Medulla oblongata (tissue), 1 donor: ENCODE data around the gene PRMT2.

ENCODE experiments used
- DNase-seq: peaks from one replicate; pipeline ENCODE4 v3.0.0-alpha.2; 2015; ENCODE audit errors: extremely low spot score

Gene PRMT2

DNA sequence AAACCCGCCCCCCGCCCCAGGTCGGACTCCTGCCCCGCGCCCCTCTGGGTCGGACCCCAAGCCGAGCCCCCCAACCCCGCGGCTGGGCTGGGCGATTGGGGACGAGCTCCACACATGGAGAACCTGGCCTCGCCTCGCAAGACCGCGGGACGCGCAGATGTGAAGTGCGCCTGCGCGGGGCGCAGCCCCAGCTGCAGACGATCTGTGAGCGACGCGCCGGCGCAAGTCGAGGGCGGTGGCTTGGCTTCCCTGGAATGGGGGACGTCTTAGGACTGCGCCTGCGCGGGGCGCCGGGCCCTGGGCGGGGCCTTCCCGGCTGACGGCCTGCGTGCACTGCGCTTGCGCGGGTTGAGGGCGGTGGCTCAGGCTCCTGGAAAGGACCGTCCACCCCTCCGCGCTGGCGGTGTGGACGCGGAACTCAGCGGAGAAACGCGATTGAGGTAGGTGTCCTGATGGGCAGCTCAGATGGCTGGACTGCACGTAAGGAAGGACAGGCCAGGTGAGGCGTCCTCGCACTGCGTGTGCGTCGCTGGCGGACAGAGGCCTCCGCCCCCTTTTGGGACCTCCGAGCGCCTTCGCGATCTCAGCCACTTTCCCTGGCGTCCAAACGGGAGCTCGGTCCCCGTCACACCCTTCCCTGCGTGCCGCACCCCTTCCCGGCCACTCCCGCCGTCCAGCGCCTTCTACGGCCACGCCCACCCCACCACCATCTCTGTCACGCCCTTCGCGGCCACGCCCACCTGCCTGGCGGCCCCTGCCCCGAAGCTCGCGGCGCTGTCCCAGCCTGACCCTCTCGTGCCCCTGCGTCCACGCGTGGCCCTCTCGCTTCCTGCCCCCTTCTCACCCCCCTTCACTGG lies at the start of gene PRMT2:
Gene PRMT2, plus strand, starts transcription at position 351 of the 857 bp plus-strand sequence. CDS start 1,278 bp downstream, outside the sequence.
- peak; percentile 98 for DNase-seq

- no peak for DNase-seq
These were observed 41.2 kb upstream of the PRMT2 start for GRCh38 chr21:46594276-46594675.

DNA sequence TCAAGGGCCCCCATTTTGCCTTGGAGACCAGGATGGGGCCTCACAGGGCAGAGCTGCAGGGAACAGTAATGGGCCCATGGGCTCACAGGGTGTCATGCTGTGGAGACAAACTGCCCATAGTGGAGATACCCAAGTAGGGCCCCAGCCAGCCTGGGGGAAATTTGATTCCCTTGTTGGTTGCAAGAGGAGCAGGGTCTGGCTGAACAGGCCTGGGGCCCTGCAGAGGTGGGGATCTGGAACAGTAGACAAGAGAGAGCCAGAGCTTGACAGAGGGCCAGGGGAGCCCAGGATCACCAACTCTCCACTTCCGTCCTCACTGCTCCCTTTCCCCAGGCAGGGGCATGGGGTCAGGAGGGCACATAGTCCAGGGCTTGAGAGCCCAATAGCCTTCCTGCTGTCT lies 39.3 kb upstream of the PRMT2 start:
- DNase-seq, result peak; percentile 15

DNA sequence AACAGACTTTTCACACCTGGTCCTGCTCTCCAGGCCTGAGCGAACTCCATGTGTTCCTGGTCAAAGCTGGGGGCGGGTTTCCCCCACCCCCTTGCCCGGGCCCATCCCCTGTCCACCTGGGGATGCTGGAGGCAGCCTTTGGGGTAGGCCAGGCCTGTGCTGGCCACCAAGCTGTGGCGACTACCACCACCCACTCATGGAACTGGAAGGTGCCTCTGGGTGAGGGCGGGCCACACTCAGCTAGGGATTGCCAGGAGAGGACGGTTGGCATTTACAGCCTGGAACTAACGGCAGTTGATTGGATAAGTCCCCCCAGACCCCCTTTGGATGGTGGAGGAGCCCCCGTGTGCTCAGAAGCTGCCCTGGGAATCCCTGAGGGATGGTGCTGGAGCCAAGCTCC lies 38.4 kb upstream of the PRMT2 start:
- peak; percentile 27 for DNase-seq

GRCh38 chr21:46597896-46598343 lies 37.6 kb upstream of the PRMT2 start:
- peak; percentile 67 for DNase-seq

- DNase-seq, result peak; percentile 69
These were observed 36.6 kb upstream of the PRMT2 start for GRCh38 chr21:46598581-46599572.

GRCh38 chr21:46600305-46600704 lies 35.2 kb upstream of the PRMT2 start:
- no peak for DNase-seq

- DNase-seq, result no peak
These were observed 34.5 kb upstream of the PRMT2 start for GRCh38 chr21:46600978-46601377.

DNA sequence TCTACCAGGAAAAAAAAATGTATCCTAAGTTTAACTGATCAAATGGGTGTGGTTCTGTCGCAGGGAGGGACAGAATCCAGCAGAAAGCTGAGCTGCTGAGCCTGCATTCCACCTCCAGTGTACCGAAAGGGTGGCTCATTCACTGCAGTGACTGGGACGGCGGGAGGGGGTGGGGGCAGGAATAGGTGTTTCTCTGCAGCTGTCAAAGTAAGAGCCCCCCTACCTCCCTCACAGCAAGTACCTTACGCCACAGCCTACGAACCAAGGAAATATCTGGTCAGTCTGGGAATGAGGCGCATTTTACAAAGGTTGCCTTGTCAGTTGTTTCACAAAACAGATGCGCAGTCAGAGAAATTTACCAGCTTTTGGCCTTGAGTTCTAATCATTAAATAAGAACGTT lies 32.2 kb upstream of the PRMT2 start:
- peak; percentile 60 for DNase-seq

DNA sequence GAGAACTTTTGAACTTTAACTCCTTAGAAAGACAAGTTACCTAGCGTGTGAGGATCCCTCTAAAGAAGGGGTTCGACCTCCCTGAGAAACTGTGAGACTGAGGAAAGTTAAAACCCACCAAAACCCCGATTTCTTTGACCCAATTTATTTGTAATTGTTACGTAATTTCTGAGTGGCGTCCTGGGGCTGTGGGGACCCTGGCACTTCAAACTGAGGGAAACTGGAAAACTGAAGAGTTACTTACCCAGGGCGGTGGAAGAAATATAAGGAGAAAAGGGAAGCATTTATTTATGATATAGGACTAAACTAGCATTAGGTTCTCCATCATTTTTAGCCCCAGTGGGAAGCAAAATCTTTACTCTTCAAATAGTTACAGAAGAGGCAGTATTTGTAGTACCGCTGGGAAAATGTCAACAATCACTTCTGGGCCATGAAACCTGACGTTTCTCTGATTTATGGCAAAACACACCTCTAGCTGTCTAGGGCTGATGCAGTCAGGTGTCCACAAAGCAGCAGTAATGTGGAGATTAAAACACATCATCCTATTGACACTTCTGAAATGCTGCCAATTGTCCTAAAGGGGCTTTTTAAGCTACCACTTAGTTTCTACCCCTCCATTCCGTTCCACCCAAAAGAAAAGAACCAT lies 31.0 kb upstream of the PRMT2 start:
- DNase-seq, result no peak

DNA sequence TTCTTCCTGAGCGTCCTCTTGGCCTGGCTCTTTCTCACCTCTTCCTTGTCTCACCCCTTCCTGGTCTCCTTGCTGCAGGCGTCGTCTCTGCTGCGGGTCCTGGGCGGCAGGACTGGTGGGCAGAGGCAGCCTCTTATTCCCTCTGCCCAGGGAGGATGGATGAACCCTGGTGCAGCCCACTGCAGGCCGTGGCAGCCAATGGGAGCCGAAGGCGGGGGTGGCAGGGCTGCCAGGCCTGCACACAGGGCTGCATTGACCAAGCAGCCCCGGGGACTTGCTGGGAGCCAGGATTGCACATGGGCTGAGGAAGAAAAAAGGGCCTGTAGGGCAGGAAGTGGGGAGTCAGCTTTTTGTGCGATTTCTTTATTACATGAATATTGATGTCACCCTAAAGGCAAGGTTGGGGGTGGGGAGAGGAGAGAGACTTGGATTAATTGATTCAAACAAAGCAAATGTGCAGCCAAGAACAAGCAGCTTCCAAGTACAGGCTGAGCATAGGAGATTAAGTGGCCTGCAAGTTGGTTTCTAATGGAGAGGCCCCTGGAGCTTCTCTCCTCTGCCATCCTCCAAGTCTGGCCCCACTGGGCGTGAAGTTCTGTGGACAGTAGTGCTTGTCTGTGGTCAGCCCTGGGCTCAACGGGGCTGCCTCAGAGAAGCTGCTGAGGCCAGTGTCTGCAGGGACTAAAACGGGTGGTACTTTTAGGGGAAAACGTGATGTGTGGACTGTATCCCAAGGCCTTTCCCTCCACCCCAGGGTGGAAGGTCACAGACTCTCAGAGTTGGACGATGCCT lies 30.3 kb upstream of the PRMT2 start, which contains the start of gene S100B:
Gene S100B, minus strand, starts transcription at position 108 of the 792 bp plus-strand sequence. CDS start 2,667 bp downstream, outside the sequence.
- peak; percentile 97 for DNase-seq

GRCh38 chr21:46605767-46606426 lies 29.6 kb upstream of the PRMT2 start:
- peak; percentile 72 for DNase-seq

DNA sequence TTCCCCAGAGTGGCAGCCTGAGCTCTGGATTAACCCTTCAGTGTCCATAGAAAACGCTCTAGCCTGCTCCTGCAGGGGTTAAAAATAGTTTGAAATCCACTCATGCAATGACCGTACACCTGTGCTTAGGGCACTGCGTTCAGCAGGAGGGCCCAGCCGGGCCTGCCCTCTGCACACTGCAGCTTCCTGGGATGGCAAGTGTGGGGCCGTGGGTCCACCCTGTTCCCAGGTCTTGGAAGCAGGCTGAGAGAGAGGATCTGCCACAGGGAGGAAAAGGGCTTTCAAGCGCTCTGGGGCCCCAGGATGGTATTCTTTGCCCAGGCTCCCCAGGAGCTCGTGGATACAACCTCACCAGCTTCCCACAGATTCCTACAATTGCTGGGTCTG lies 29.1 kb upstream of the PRMT2 start:
- no peak for DNase-seq

DNA sequence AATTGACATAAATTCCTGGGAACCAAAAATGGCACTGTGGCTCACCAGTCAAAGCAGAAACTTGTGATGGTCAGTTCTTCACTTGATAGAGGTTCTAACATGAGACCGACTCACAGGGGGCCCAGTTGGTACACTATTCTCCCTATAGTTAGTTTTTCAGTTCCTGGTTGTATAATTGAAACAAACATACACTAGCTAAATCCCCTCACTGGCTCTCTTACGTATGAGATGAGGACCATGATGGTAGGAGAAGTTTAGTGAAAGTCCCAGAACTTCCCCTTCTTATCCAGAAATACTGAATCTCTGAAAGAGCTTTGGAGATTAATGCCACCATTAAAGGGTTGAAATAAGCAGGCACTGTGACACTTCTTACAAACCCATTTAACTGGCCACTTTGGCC lies 27.8 kb upstream of the PRMT2 start:
- DNase-seq, result no peak

- DNase-seq, result no peak
These were observed 26.8 kb upstream of the PRMT2 start for GRCh38 chr21:46608672-46609111.

DNA sequence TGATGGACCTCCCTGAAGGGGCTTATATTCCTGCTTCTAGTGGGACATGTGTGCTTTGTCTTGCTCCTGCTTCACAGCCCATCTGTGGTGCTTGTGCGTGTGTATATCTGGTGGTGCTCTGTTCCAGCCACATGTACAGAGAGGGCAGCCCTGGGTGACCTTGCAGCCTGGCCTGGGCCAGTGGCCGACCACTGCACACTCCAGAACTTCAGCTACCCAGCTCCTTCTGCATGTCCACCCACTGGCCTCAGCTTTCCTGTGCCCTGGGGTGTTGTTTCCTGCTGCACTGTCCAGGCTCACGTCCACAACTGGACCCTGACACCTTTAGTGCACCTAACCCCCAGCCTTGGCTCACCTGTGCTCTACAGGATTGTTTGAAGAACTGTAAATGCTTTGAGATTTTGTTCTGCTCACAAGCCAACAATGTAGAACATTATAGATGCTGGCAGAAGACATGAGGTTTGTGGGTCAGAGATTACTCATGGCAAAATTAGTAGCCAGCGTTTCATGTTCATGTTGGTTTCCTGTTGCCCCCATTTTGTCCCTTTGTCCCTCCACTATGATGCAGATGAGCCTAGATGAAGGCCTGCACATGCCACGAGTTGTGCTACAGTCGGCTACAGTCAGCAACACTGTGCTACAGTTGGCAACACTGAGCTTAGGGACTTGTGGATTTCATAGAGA lies 25.3 kb upstream of the PRMT2 start:
- DNase-seq, result no peak

DNA sequence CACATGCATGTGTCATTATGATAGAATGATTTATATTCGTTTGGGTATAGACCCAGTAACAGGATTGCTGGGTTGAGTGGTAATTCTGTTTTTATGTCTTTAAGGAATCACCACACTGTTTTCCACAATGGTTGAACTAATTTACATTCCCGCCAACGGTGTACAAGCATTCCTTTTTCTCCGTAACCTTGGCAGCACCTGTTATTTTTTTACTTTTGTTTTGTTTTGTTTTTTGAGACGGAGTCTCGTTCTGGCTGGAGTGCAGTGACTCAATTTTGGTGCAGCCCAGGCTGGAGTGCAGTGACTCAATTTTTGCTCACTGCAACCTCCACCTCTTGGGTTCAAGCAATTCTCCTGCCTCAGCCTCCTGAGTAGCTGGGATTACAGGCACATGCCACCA lies 22.1 kb upstream of the PRMT2 start:
- no peak for DNase-seq

GRCh38 chr21:46616050-46616449 lies 19.4 kb upstream of the PRMT2 start:
- no peak for DNase-seq

DNA sequence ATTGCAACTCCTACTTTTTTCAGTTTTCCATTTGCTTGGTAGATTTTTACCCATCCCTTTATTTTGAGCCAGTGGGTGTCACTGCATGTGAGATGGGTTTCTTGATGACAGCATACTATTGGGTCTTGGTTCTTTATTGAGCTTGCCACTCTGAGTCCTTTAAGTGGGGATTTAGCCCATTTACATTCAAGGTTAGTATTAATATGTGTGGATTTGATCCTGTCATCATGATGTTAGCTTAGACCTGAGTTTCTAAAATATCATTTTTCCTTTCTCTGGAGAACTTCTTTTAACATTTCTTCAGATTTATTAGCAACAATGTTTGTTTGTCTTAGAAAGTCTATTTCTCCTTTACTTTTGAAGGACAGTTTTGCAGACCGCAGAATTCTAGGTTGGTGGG lies 18.8 kb upstream of the PRMT2 start:
- no peak for DNase-seq
